ENCODE measurements around the gene PCDHB2.
"Not testable (repeated sequence)": the region's sequence is repeated elsewhere in the genome, so short reads cannot be mapped to it uniquely, and the experiment has no call there.

The PCDHB2 gene

DNA sequence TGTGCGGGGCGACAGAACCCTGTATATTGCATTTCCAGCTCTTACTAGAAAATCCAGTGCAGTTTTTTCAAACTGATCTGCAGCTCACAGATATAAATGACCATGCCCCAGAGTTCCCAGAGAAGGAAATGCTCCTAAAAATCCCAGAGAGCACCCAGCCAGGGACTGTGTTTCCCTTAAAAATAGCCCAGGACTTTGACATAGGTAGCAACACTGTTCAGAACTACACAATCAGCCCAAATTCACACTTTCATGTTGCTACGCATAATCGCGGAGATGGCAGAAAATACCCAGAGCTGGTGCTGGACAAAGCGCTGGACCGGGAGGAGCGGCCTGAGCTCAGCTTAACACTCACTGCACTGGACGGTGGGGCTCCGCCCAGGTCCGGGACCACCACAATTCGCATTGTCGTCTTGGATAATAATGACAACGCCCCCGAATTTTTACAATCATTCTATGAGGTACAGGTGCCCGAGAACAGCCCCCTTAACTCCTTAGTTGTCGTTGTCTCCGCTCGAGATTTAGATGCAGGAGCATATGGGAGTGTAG lies 41.4 kb downstream of the PCDHB2 start:
- no peak for DNase-seq (ENCODE audit: low read depth in 2 of 2)

DNA sequence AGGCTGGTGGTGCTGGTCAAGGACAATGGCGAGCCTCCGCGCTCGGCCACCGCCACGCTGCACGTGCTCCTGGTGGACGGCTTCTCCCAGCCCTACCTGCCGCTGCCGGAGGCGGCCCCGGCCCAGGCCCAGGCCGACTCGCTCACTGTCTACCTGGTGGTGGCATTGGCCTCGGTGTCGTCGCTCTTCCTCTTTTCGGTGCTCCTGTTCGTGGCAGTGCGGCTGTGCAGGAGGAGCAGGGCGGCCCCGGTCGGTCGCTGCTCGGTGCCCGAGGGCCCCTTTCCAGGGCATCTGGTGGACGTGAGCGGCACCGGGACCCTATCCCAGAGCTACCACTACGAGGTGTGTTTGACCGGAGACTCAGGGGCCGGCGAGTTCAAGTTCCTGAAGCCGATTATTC lies 42.9 kb downstream of the PCDHB2 start:
- not testable (repeated sequence) for DNase-seq (ENCODE audit: low read depth in 2 of 2)

Measured in stimulated activated CD8-positive, alpha-beta memory T cell treated with anti-CD3 and anti-CD28 coated beads, Interleukin-7, amount 100 ng/mL, for 4 hours (primary cell).